SJCRH30 (cell line): Measurements from ENCODE around the gene PIP4K2B. TPM values are rescaled to one million over a fixed set of nuclear protein-coding genes. Genes with fewer than 3 reads are reported as not detected.
A peak's percentile ranks its signal among the peaks of the same experiment; 100 is the strongest.

Source experiments
- DNase-seq, 2 experiments: peaks; one replicate each; pipeline ENCODE4 v3.0.0-alpha.2; 2015 to 2020
- H3K27ac ChIP-seq: fragments of 250-450 bp; sonication (Bioruptor Pico); 2 replicates; pipeline ENCODE4 v1.5.1; 2020; ENCODE audit warnings: mild to moderate bottlenecking, moderate library complexity
- H3K27me3 ChIP-seq: fragments of 250-450 bp; sonication (Bioruptor Pico); 2 replicates; pipeline ENCODE4 v1.5.1; 2020; ENCODE audit warnings: mild to moderate bottlenecking, moderate library complexity
- H3K36me3 ChIP-seq: fragments of 250-450 bp; sonication (Bioruptor Pico); 2 replicates; pipeline ENCODE4 v1.5.1; 2020; ENCODE audit warnings: mild to moderate bottlenecking, moderate library complexity
- H3K4me1 ChIP-seq: fragments of 250-450 bp; sonication (Bioruptor Pico); 2 replicates; pipeline ENCODE4 v1.5.1; 2020; ENCODE audit warnings: mild to moderate bottlenecking, moderate library complexity
- H3K4me3 ChIP-seq: fragments of 250-450 bp; sonication (Bioruptor Pico); 2 replicates; pipeline ENCODE4 v1.5.1; 2020; ENCODE audit warnings: mild to moderate bottlenecking, moderate library complexity
- H3K9me3 ChIP-seq: fragments of 250-450 bp; sonication (Bioruptor Pico); replicated peaks from 2 replicates; pipeline ENCODE4 v1.5.1; 2020; ENCODE audit warnings: mild to moderate bottlenecking, moderate library complexity
- total RNA-seq: library from RNA; depleted of rRNA; stranded (reverse); fragments of >200 nt; shearing (Covaris generic); gene quantifications from 2 replicates; pipeline ENCODE4 v1.2.3, GENCODE V29; 2014; rRNA removed

Gene PIP4K2B
- total RNA-seq = 39.8 and 41.8 TPM in 2 replicates

GRCh38 chr17:38799501-38800236 is at the start of gene PIP4K2B:
TSS of gene PIP4K2B (minus strand) at chr17:38799556. CDS start at chr17:38799424, 132 bp downstream.
- peak within 1 kb of the TSS; percentile 100 for H3K27ac ChIP-seq
- peaks cover 22% of the 10 kb centered on the region for H3K36me3 ChIP-seq
- H3K4me3 ChIP-seq = peak within 1 kb of the TSS; percentile 100
- H3K27me3 ChIP-seq = no peaks in the 10 kb centered on the region
- peak; percentile 99 for DNase-seq
- H3K9me3 ChIP-seq = no peaks in the 10 kb centered on the region
- H3K4me1 ChIP-seq = peaks cover 7% of the 10 kb centered on the region

GRCh38 chr17:38848557-38848891 is 49.2 kb upstream of the PIP4K2B start:
- H3K36me3 ChIP-seq = peaks cover 64% of the 10 kb centered on the region

GRCh38 chr17:38844261-38844757 is 45.0 kb upstream of the PIP4K2B start:
- Histone ChIP-seq H3K36me3 (peaks cover 27% of the 10 kb centered on the region), H3K27ac (no peak overlapping the region), H3K4me3 (no peak overlapping the region), H3K9me3 (no peaks in the 10 kb centered on the region), H3K4me1 (no peaks in the 10 kb centered on the region), H3K27me3 (no peaks in the 10 kb centered on the region)
- peak; percentile 41 to 53 for DNase-seq

More at GRCh38 chr17:38848557-38848891, 49.2 kb upstream of the PIP4K2B start:
- H3K4me3 ChIP-seq = no peak overlapping the region
- H3K4me1 ChIP-seq = peaks cover 6% of the 10 kb centered on the region; the same call in 1 of the 2 replicates
- no peaks in the 10 kb centered on the region for H3K9me3 ChIP-seq
- H3K27ac ChIP-seq = no peak overlapping the region
- no peak for DNase-seq
- no peaks in the 10 kb centered on the region for H3K27me3 ChIP-seq

DNA sequence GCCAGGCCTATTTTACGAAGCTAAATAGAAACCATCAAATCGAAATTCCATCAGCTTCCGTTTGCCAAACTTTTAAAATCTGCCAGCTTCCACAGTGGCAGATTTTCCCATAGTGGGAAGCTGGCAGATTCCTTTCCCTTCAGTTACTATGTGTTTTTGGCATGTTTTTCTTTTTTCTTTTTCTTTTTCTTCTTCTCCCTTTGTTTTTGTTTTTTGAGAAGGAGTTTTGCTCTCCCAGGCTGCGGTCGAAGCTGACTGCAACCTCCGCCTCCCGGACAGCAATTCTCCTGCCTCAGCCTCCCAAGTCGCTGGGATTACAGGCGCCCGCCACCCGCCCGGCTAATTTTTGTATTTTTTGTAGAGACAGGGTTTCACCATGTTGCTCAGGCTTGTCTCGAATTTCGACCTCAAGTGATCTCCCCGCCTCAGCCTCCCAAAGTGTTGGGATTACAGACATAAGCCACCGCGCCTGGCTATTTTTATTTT is 26.4 kb upstream of the PIP4K2B start:
- H3K4me1 ChIP-seq = peaks cover 10% of the 10 kb centered on the region; the same call in 1 of the 2 replicates

DNA sequence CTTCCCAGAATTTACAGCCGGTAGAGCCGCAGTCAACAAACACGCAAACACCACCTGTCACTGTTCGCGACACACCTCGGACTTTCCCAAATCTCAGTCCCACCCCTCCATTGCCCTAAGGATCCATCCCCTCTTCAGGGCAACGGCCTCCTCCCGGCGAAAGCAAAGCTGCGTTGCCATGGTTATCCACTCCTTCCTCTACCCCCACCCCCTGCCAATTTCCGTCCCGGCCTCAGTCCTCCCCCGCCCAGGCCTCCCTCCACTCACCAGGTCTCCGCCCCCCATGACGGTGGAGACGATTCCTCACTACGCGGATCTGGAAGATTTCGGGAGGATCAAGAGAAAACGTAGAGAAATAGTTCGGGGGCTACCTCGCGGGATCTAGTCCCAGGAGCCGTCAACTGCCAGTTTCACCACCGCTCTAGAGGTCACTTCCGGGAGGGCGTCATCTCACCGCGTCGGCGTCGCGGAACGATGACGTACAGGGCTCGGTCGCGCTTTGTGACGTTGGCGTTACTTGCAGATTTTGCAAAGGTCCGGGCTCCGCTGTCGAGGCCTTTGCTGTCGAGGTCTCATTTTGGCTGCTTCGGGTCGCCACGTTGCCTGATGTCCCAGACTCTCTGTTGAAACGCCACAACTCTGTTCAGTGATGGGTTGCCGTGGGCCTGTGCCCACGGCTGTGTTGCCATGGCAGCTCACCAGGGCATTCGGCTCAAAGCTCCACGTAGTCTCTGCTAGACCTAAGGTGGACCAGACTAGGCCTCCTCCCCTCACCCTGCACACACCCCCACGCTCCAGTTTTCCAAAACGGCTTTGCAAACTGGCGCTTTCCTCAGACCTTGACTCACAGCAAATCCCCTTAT is 25.8 kb upstream of the PIP4K2B start, which contains the start of gene CWC25:
Gene CWC25 (minus strand): TSS at position 423 of the 863 bp plus-strand sequence. CDS start 138 bp downstream, at position 285.
- H3K4me3 ChIP-seq = peak within 1 kb of the TSS; percentile 75
- peak within 1 kb of the TSS; percentile 98 for H3K27ac ChIP-seq
- peak; percentile 89 to 95 for DNase-seq
- peaks cover 10% of the 10 kb centered on the region; the same call in 1 of the 2 replicates for H3K4me1 ChIP-seq
- H3K9me3 ChIP-seq = no peaks in the 10 kb centered on the region
- no peaks in the 10 kb centered on the region for H3K27me3 ChIP-seq
- peaks cover 6% of the 10 kb centered on the region; the same call in 1 of the 2 replicates for H3K36me3 ChIP-seq

More for the DNA sequence above, 26.4 kb upstream of the PIP4K2B start:
- Histone ChIP-seq H3K27ac (peak overlapping the region; percentile 98), H3K36me3 (no peaks in the 10 kb centered on the region), H3K9me3 (no peaks in the 10 kb centered on the region), H3K27me3 (no peaks in the 10 kb centered on the region), H3K4me3 (peak overlapping the region; percentile 75)
- DNase-seq = peak in 1 of 2 experiments; percentile 11

GRCh38 chr17:38815576-38816193 is 16.3 kb upstream of the PIP4K2B start:
- Histone ChIP-seq H3K4me1 (no peaks in the 10 kb centered on the region), H3K36me3 (peaks cover 9% of the 10 kb centered on the region), H3K27ac (no peak overlapping the region), H3K4me3 (no peak overlapping the region), H3K27me3 (no peaks in the 10 kb centered on the region), H3K9me3 (no peaks in the 10 kb centered on the region)
- no peak for DNase-seq

GRCh38 chr17:38809828-38810227 is 10.5 kb upstream of the PIP4K2B start:
- Histone ChIP-seq H3K27ac (no peak overlapping the region), H3K4me3 (no peak overlapping the region), H3K36me3 (peaks cover 31% of the 10 kb centered on the region), H3K9me3 (no peaks in the 10 kb centered on the region), H3K27me3 (no peaks in the 10 kb centered on the region), H3K4me1 (no peaks in the 10 kb centered on the region)
- no peak for DNase-seq

- Histone ChIP-seq H3K27me3 (no peaks in the 10 kb centered on the region), H3K4me3 (peak overlapping the region; percentile 100), H3K4me1 (peaks cover 7% of the 10 kb centered on the region), H3K27ac (peak overlapping the region; percentile 100), H3K9me3 (no peaks in the 10 kb centered on the region), H3K36me3 (peaks cover 27% of the 10 kb centered on the region)
- no peak for DNase-seq
Observed at GRCh38 chr17:38800237-38800760, 943 bp upstream of the PIP4K2B start.

DNA sequence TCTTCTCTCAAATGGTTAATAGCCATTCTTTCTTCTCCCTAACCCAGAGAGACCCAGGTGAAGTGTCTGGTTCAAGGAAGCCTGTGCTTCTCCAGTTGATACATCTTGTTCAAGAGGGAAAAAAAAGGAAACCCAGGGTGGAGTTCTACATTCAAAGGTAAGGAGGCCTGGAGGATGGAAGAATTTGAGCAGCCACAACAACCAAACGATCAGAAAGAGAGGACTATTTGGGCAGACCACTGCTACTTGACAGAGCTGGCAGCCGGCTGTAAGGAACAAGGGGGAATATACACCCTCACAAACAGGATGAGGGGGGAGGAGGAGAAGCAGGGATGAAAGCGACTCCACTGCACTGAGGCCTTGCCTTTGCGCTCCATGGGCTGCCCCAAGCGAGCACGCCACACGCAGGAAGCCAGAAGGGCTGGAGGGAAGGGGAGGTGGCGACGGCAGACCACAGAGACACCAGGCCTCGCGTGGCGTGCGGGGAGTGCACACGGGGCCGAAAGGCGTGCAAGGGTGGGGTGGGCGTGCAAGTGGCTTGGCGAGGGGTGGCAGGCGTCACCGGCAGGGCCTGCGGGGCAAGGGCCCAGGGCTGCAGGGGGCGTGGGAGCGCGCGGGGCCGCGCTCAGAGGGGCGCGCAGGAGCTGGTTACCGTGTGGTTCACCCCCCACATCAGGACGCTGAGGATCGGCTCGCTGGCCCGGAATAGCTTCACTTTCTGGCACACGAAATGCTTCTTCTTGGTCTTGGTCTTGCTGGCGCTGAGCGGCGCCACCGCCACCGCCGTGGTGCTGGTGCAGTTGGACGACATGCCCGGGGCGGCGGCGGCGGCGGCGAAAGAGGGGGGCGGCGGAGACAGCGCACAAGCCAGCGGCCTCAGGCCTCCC is 499 bp downstream of the PIP4K2B start:
- Histone ChIP-seq H3K9me3 (no peaks in the 10 kb centered on the region), H3K27me3 (no peaks in the 10 kb centered on the region), H3K4me1 (peaks cover 7% of the 10 kb centered on the region), H3K4me3 (peak overlapping the region; percentile 100), H3K27ac (peak overlapping the region; percentile 100), H3K36me3 (peaks cover 18% of the 10 kb centered on the region)
- DNase-seq = peak; percentile 45 to 55

- no peaks in the 10 kb centered on the region for H3K27me3 ChIP-seq
- H3K27ac ChIP-seq = no peak overlapping the region
- H3K4me1 ChIP-seq = peaks cover 7% of the 10 kb centered on the region
- H3K36me3 ChIP-seq = peaks cover 13% of the 10 kb centered on the region
- peak overlapping the region; percentile 100 for H3K4me3 ChIP-seq
- H3K9me3 ChIP-seq = no peaks in the 10 kb centered on the region
- no peak for DNase-seq
Observed at GRCh38 chr17:38797828-38798227, 1.5 kb downstream of the PIP4K2B start.

DNA sequence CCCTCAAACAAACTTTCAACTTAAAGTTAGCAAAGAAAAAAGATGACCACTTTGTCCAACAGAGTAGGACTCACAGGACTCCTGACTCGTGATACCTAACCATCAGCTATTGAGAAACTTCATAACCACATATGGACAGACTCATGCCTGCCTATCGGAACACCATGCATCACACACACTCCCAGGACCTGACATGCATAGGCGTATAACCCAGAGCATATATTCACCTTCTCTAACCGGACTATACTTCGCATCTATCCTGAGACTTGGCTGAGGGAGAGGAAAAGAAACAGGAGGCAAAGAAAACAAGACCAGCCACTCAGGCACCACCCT is 2.2 kb downstream of the PIP4K2B start:
- H3K4me1 ChIP-seq = peaks cover 7% of the 10 kb centered on the region
- DNase-seq = no peak
- peaks cover 8% of the 10 kb centered on the region for H3K36me3 ChIP-seq
- H3K27ac ChIP-seq = no peak overlapping the region
- H3K27me3 ChIP-seq = no peaks in the 10 kb centered on the region
- no peaks in the 10 kb centered on the region for H3K9me3 ChIP-seq
- H3K4me3 ChIP-seq = no peak overlapping the region

DNA sequence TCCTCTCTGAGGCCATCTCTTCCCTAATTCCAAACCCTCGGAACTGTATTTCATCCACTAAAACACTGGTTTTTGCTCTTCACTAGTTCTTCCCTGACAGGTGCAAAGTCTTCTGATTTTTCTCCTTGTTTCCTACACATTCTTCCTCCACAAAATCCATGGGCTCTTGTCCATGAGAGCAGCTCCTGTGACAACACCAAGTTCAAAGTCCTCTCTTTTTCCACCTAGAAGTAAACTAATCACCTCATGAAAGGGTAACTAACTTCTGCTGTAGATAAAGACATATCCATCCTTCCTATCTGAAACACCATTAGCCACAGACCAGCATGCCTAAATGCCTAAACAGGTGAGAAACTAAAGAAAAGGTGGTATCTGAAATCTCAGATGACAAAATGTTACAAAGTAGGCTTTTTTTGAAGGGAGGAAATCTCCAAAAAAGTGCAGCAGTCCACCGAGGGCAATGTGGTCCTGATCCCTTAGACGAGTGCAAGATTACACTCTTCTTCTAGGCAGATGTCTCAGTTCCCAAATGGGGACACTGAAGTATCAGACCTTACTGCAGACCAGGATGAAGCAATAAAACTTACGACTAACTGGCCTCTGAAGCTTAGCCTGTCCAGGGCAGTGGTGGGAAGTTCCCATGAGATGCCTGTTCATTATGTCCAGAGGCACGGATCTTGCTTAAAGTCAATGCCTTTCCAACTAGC is 2.8 kb downstream of the PIP4K2B start:
- H3K27ac ChIP-seq = no peak overlapping the region
- H3K27me3 ChIP-seq = no peaks in the 10 kb centered on the region
- H3K36me3 ChIP-seq = peaks cover 2% of the 10 kb centered on the region
- H3K9me3 ChIP-seq = no peaks in the 10 kb centered on the region
- H3K4me3 ChIP-seq = no peak overlapping the region
- no peak for DNase-seq
- H3K4me1 ChIP-seq = peaks cover 7% of the 10 kb centered on the region

DNA sequence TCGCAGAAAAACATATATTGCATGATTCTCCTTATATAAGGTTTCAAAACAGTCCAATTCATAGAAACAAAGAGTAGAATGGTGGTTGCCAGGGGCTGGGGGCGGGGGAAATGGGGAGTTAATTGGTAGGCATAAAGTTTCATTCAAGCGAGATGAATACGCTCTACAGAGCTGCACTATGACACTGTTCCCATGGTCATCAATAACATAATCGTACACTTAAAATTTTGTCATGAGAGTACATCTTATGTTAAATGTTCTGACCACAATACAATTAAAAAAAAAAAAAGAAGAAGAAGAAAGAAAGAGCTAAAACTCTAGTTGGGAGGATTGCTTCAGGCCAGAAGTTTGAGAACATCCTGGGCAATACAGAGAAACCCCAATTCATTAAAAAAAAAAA is 5.1 kb downstream of the PIP4K2B start:
- no peaks in the 10 kb centered on the region for H3K9me3 ChIP-seq
- H3K4me3 ChIP-seq = no peak overlapping the region
- H3K4me1 ChIP-seq = peaks cover 12% of the 10 kb centered on the region
- peaks cover 2% of the 10 kb centered on the region for H3K36me3 ChIP-seq
- H3K27me3 ChIP-seq = no peaks in the 10 kb centered on the region
- no peak for DNase-seq
- no peak overlapping the region for H3K27ac ChIP-seq
